Vagina (tissue), 2 donors: ENCODE measurements around the gene RALGAPA1.

Experiments used
- CTCF ChIP-seq, 3 experiments: fragments of 450-650 bp in 2 of 3; fragments of 200-600 bp in 1 of 3; sonication (generic) in 1 of 3; IDR thresholded peaks; one replicate each; pipeline ENCODE4 v1.5.1; 2017 to 2019; ENCODE audit warnings: antibody characterized with exemption in 3 of 3, mild to moderate bottlenecking in 2 of 3, moderate library complexity in 2 of 3
- POLR2A ChIP-seq, 2 donors: fragments of 450-650 bp; IDR thresholded peaks; one replicate each; pipeline ENCODE4 v1.6.1; 2017; ENCODE audit warnings: antibody characterized with exemption in 2 of 2, mild to moderate bottlenecking in 2 of 2, moderate library complexity in 2 of 2
- POLR2AphosphoS5 ChIP-seq, 2 donors: sonication (generic); formaldehyde crosslinking; IDR thresholded peaks; one replicate each; pipeline ENCODE4 v1.9.0; 2017; ENCODE audit warnings: antibody characterized with exemption in 2 of 2, mild to moderate bottlenecking in 2 of 2, low read depth in 1 of 2; ENCODE audit not compliant: insufficient read depth in 1 of 2

- no peak for TF ChIP-seq CTCF (IDR thresholded peaks at IDR 0.05)
- TF ChIP-seq POLR2A (IDR thresholded peaks at IDR 0.05), result no peak
- TF ChIP-seq POLR2AphosphoS5 (IDR thresholded peaks at IDR 0.05; ENCODE audit: insufficient read depth in 1 of 2, low read depth in 1 of 2), result no peak
Observed at GRCh38 chr14:35525695-35526094, 283.4 kb downstream of the RALGAPA1 start.
